Subcutaneous abdominal adipose tissue (tissue), 5 donors: ENCODE measurements around the gene LRCH1.

Source experiments
- H3K27ac ChIP-seq: one replicate; pipeline ENCODE4 v1.7.0; 2013; ENCODE audit warnings: low read depth, mild to moderate bottlenecking, inconsistent platforms, low read length, moderate library complexity
- H3K27me3 ChIP-seq, 5 donors: one replicate each; pipeline ENCODE4 v1.7.0; 2013; ENCODE audit warnings: low read length in 5 of 5, inconsistent platforms in 1 of 5; ENCODE audit not compliant: control insufficient read depth in 5 of 5, insufficient read depth in 4 of 5
- H3K36me3 ChIP-seq, 5 donors: one replicate each; pipeline ENCODE4 v1.7.0; 2013; ENCODE audit warnings: low read length in 5 of 5; ENCODE audit not compliant: control insufficient read depth in 5 of 5, insufficient read depth in 5 of 5
- H3K4me1 ChIP-seq, 5 donors: one replicate each; pipeline ENCODE4 v1.7.0; 2013; ENCODE audit warnings: low read length in 5 of 5, mild to moderate bottlenecking in 3 of 5, moderate library complexity in 1 of 5; ENCODE audit not compliant: control insufficient read depth in 5 of 5, insufficient read depth in 5 of 5
- H3K4me3 ChIP-seq, 5 donors: one replicate each; pipeline ENCODE4 v1.7.0; 2013; ENCODE audit warnings: low read length in 5 of 5, low read depth in 1 of 5
- H3K9ac ChIP-seq, 5 donors: one replicate each; pipeline ENCODE4 v1.7.0; 2013; ENCODE audit warnings: low read length in 5 of 5, mild to moderate bottlenecking in 4 of 5, moderate library complexity in 3 of 5
- H3K9me3 ChIP-seq, 5 donors: one replicate each; pipeline ENCODE4 v1.7.0; 2013; ENCODE audit warnings: low read length in 5 of 5; ENCODE audit not compliant: control insufficient read depth in 5 of 5
- donor health status: healthy.
- donor health status: healthy.
- donor health status: healthy.
- donor health status: healthy.
- donor health status: healthy.

LRCH1 gene

DNA sequence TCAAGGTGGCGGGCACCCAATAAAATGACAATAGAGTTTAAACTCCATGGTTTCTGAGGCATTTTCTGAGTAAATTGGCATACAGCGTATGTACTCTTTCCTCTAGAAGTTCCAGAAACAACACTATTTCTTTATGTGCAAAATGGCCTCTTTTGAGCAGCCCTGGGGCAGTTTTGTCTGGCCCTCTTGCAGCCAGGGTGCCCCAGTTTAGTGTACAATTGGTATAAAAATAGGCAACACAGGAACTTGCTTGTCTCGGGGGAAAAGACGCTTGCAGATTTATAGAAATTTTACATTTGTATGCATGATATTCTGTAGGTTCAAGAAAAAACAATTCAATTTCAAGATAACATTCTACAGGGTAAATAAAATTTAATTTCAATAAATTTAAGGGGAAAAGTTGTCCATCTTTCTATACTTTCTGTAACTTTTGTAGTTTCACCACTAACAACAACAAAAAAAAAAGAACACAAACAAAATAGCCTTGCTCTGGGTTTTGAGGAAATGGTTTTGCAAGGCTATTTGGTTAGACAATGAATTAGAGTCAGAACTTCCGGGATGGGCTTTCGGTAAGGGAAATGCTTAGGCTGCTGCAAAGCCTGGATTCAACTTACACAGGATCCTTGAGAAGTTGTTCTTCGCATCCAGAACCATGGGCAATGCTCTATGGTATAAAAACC lies 45.3 kb downstream of the LRCH1 start:
- no peaks in the 10 kb centered on the region for H3K36me3 ChIP-seq
- H3K27me3 ChIP-seq: no peaks in the 10 kb centered on the region
- peaks cover 7 to 66% (median 33%) of the 10 kb centered on the region in 5 donors for H3K4me1 ChIP-seq
- no peak overlapping the region for H3K4me3 ChIP-seq
- H3K9ac ChIP-seq: no peak overlapping the region
- peak overlapping the region; percentile 14 for H3K27ac ChIP-seq
- no peaks in the 10 kb centered on the region for H3K9me3 ChIP-seq

DNA sequence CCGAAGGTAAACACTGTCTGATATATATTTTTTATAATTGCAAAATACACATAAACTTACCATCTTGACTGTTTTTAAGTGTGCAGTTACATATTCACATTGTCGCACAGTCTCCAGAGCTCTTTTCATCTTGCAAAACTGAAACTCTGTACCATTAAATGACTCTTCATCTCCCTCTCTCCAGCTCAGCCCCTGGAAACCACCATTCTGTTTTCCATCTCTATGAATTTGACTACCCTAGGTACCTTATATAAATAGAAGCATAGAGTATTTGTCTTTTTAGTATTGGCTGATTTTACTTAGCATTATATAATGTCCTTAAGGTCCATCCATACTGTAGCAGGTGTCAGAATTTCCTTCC lies 45.8 kb downstream of the LRCH1 start:
- Histone ChIP-seq H3K9ac (no peak overlapping the region), H3K9me3 (no peaks in the 10 kb centered on the region), H3K36me3 (no peaks in the 10 kb centered on the region), H3K4me1 (peaks cover 7 to 67% (median 34%) of the 10 kb centered on the region in 5 donors), H3K27ac (no peak overlapping the region), H3K4me3 (no peak overlapping the region), H3K27me3 (no peaks in the 10 kb centered on the region)

DNA sequence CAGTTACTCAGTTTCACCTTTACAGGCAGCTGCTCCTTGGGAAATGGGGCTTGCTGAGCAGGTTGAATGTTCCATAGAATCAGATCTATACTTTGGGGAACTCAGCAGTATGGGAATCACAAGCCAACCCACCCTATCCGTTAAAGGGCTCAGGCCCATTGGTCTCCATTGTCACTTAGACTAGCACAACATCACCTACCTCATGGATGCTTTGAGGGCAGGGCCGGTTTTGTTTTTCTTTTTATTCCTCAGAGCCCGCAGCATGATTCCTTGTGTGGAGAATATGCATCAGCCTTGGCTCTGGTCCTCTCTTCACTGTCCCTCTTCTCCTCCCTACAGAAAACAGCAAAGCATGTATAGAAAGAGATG lies 48.0 kb downstream of the LRCH1 start:
- H3K9me3 ChIP-seq: no peaks in the 10 kb centered on the region
- H3K9ac ChIP-seq: no peak overlapping the region
- H3K27me3 ChIP-seq: no peaks in the 10 kb centered on the region
- no peak overlapping the region for H3K4me3 ChIP-seq
- no peak overlapping the region for H3K27ac ChIP-seq
- peaks cover 5 to 69% (median 36%) of the 10 kb centered on the region in 5 donors for H3K4me1 ChIP-seq
- H3K36me3 ChIP-seq: no peaks in the 10 kb centered on the region

DNA sequence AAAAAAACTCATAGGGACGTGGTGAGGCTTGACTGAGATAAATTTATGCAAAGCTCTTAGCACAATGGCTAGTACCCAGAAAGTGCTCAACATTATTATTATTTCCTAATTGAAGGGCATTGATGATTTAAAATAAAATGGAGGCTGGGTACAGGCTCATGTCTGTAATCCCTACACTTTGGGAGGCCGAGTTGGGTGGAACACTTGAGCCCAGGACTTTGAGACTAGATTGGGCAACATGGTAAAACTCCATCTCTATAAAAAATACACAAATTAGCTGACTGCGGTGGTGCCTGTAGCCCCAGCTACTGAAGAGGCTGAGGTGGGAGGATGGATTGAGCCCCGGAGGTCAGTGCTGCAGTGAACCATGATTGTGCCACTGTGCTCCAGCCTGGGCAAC lies 49.6 kb downstream of the LRCH1 start:
- Histone ChIP-seq H3K9ac (no peak overlapping the region), H3K4me3 (no peak overlapping the region), H3K36me3 (no peaks in the 10 kb centered on the region), H3K9me3 (no peaks in the 10 kb centered on the region), H3K4me1 (peaks cover 2 to 68% (median 37%) of the 10 kb centered on the region in 5 donors), H3K27ac (no peak overlapping the region), H3K27me3 (no peaks in the 10 kb centered on the region)

DNA sequence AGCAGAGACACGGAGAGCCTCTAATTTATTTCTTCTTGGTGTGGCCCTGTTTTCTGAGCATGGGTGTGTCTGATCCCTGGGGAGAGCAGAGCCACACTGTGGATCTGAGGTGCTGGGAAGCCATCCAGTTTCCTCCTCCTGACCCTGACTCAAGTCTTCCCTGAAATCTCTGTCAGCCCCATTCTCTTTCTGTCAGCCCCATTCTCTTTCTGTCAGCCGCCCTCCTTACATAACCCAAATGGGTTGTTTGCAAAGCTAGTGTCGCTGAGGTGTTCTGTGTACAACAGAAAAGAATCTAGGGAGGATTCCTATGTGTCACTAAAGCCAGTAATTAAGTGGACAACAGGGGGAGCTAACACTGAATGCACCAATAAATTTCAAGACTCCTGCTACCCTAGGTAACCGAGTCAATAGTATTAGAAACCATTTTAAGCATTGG lies 50.2 kb downstream of the LRCH1 start:
- Histone ChIP-seq H3K27ac (no peak overlapping the region), H3K9me3 (no peaks in the 10 kb centered on the region), H3K36me3 (no peaks in the 10 kb centered on the region), H3K9ac (no peak overlapping the region), H3K4me3 (no peak overlapping the region), H3K4me1 (peaks cover 2 to 67% (median 38%) of the 10 kb centered on the region in 5 donors), H3K27me3 (no peaks in the 10 kb centered on the region)

GRCh38 chr13:46604226-46604990 lies 51.4 kb downstream of the LRCH1 start:
- H3K27me3 ChIP-seq: no peaks in the 10 kb centered on the region
- peak overlapping the region; percentile 73 for H3K27ac ChIP-seq
- no peaks in the 10 kb centered on the region for H3K36me3 ChIP-seq
- H3K4me3 ChIP-seq: no peak overlapping the region
- peaks cover 2 to 64% (median 38%) of the 10 kb centered on the region in 5 donors for H3K4me1 ChIP-seq
- H3K9ac ChIP-seq: no peak overlapping the region
- H3K9me3 ChIP-seq: no peaks in the 10 kb centered on the region

DNA sequence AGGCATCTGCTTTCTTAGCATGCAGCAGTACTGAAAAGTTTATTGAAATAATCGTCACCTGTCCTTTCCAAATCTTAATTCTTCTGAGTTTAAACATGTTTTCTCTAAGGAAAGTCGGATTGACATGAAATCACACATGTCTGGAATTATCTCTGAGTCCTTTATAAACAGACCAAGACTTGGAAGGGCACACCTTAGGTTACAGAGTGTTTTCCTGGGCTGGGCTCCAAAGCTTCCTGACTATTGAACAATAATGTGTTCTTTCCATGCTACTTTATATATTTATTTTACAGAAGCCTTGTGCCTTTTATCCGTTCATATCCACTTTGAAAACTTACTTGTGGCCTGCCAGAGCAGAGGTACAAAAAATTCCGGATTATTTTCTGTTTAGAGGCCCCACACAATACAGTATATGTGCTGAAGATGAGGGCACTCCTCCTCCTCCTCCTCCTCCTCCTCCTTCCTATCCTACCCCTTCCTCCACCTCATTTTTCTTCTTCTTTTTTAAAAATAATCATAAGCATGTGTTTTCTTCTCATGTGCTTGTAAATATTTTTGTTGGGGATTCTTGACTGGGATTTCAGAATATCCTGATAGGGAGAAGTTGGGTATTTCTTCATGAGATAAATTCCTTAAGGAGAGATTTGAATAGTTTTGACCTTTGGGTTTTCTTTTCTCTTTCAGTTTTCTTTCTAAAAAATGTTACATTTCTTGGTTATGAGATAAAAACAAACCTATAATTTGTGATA lies 52.3 kb downstream of the LRCH1 start:
- peaks cover 2 to 61% (median 38%) of the 10 kb centered on the region in 5 donors for H3K4me1 ChIP-seq
- H3K9me3 ChIP-seq: no peaks in the 10 kb centered on the region
- peak overlapping the region in 1 of 5 donors; percentile 32 for H3K9ac ChIP-seq
- H3K27me3 ChIP-seq: no peaks in the 10 kb centered on the region
- H3K36me3 ChIP-seq: no peaks in the 10 kb centered on the region
- no peak overlapping the region for H3K4me3 ChIP-seq
- peak overlapping the region; percentile 73 for H3K27ac ChIP-seq

DNA sequence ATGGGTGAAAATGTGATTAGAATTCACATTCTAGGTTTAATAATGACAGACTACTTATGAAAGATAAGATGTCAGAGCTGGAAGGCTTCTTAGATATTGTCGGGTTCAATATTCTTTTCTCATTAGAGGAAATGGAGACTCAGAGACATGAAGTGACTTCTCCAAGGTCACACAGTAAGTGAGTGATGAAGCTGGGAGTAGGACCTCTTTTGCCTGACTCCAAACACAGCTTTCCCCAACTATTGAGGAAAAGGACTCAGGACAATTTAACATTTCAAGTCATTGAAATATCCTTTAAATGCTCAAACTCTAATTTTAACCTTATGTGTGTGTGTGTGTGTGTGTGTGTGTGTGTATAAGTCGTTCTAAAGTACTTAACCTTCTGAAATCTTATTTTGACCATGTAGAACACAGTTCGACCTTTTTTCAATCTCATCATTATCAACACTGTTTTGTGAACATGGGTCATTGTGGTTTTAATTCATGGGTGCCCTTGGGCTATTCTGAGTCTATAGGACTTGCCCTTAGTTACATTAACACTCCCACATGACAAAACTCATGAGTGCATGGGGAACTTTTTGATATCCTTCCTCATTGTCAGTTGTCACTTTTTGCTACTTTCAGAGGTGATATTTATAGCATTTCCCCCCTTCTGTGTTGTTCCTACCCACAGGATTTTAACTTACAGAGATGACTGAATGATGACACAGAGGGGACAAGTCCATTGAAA lies 53.0 kb downstream of the LRCH1 start:
- Histone ChIP-seq H3K9ac (peak overlapping the region in 1 of 5 donors; percentile 32), H3K27me3 (no peaks in the 10 kb centered on the region), H3K9me3 (no peaks in the 10 kb centered on the region), H3K4me3 (no peak overlapping the region), H3K27ac (peak overlapping the region; percentile 73), H3K36me3 (no peaks in the 10 kb centered on the region), H3K4me1 (peaks cover 0 to 55% (median 33%) of the 10 kb centered on the region in 5 donors)

GRCh38 chr13:46606970-46607369 lies 54.0 kb downstream of the LRCH1 start:
- Histone ChIP-seq H3K4me3 (no peak overlapping the region), H3K36me3 (no peaks in the 10 kb centered on the region), H3K27me3 (no peaks in the 10 kb centered on the region), H3K4me1 (peaks cover 0 to 52% (median 33%) of the 10 kb centered on the region in 5 donors), H3K9me3 (no peaks in the 10 kb centered on the region), H3K27ac (no peak overlapping the region), H3K9ac (no peak overlapping the region)
